ENCODE results near the gene CEP350. TPM values are rescaled to one million over a fixed set of nuclear protein-coding genes. Genes with fewer than 3 reads are reported as not detected.

Gene CEP350
- total RNA-seq, 2 donors from 2014 or later: 43.3 to 67.4 TPM

DNA sequence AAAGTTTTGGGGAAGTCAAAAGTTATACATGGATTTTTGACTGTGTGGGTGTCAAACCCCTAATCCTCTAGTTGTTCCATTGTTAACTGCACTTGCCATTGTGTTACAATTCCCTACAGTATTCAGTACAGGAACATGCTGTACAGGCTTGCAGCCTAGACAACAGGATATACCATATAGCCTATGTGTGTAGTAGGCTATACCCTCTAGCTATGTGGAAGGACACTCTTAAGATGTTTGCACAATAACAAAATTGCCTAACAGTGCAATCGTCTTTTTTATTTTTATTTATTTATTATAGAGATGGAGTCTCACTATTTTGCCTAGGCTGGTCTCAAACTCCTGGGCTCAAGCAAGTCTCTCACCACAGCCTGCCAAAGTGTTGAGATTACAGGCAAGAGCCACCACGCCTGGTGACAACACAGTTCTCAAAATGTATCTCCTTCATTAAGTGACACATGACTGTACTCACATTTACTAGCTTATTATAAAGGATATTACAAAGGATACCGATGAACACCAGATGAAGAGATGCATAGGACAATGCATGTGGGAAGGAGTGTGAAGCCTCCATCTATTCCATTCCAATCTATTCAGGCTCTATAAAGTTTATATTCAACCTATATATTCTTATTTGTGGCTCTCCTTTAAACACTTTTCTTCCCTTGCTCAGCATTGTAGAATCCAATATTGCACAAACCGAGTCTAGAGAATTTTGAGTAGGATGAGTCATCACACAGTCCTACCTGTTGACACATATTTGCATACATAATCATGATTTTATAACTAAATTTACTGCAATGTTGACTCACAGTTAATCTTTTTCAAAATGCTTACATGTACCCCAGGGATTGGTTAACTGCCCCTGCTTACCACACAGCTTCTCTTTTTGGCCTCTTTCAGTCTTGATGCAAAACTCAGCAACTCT is 28.4 kb upstream of the CEP350 start:
- 77% methylated on average over 4 of the region's 4 CpGs for WGBS
- no peak for DNase-seq (ENCODE audit: low spot score)
- H3K27me3 ChIP-seq (replicated peaks; ENCODE audit: insufficient read depth): no peaks in the 10 kb centered on the region
- no peaks in the 10 kb centered on the region for H3K36me3 ChIP-seq
- TF ChIP-seq POLR2A (IDR thresholded peaks at IDR 0.05) (no peak), POLR2AphosphoS5 (IDR thresholded peaks at IDR 0.05) (no peak)
- TF ChIP-seq, protein P1, sequence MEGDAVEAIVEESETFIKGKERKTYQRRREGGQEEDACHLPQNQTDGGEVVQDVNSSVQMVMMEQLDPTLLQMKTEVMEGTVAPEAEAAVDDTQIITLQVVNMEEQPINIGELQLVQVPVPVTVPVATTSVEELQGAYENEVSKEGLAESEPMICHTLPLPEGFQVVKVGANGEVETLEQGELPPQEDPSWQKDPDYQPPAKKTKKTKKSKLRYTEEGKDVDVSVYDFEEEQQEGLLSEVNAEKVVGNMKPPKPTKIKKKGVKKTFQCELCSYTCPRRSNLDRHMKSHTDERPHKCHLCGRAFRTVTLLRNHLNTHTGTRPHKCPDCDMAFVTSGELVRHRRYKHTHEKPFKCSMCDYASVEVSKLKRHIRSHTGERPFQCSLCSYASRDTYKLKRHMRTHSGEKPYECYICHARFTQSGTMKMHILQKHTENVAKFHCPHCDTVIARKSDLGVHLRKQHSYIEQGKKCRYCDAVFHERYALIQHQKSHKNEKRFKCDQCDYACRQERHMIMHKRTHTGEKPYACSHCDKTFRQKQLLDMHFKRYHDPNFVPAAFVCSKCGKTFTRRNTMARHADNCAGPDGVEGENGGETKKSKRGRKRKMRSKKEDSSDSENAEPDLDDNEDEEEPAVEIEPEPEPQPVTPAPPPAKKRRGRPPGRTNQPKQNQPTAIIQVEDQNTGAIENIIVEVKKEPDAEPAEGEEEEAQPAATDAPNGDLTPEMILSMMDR (IDR thresholded peaks at IDR 0.05): no peak
- H3K4me3 ChIP-seq: no peak overlapping the region
- no peaks in the 10 kb centered on the region for H3K4me1 ChIP-seq (replicated peaks)
- intact Hi-C loops (cut with DNase I): no loop called here
- H3K9me3 ChIP-seq: no peaks in the 10 kb centered on the region
- H3K27ac ChIP-seq: no peak overlapping the region

DNA sequence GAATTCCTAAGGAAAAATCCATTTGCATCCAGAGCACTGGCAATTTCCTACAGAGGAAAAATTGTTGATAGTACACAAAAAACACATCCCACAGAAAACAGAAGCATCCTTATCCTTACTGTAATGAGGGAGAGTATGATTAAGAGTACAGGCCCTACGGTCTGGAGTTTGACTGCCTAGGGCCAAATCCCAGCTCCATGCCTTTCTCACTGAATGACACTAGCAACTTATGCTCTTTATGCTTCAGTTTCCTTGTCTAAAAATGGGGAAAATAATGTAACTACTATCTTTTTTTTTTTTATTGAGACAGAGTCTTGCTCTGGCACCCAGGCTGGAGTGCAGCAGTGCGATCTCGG is 27.8 kb upstream of the CEP350 start:
- TF ChIP-seq POLR2AphosphoS5 (IDR thresholded peaks at IDR 0.05): no peak
- TF ChIP-seq, protein P1 (IDR thresholded peaks at IDR 0.05): no peak
- no peaks in the 10 kb centered on the region for H3K27me3 ChIP-seq (replicated peaks; ENCODE audit: insufficient read depth)
- H3K36me3 ChIP-seq: no peaks in the 10 kb centered on the region
- no peak overlapping the region for H3K4me3 ChIP-seq
- intact Hi-C loops (cut with DNase I): no loop called here
- no peaks in the 10 kb centered on the region for H3K4me1 ChIP-seq (replicated peaks)
- H3K9me3 ChIP-seq: no peaks in the 10 kb centered on the region
- H3K27ac ChIP-seq: no peak overlapping the region
- no peak for DNase-seq (ENCODE audit: low spot score)
- WGBS: 95% methylated on average over 3 of the region's 3 CpGs

DNA sequence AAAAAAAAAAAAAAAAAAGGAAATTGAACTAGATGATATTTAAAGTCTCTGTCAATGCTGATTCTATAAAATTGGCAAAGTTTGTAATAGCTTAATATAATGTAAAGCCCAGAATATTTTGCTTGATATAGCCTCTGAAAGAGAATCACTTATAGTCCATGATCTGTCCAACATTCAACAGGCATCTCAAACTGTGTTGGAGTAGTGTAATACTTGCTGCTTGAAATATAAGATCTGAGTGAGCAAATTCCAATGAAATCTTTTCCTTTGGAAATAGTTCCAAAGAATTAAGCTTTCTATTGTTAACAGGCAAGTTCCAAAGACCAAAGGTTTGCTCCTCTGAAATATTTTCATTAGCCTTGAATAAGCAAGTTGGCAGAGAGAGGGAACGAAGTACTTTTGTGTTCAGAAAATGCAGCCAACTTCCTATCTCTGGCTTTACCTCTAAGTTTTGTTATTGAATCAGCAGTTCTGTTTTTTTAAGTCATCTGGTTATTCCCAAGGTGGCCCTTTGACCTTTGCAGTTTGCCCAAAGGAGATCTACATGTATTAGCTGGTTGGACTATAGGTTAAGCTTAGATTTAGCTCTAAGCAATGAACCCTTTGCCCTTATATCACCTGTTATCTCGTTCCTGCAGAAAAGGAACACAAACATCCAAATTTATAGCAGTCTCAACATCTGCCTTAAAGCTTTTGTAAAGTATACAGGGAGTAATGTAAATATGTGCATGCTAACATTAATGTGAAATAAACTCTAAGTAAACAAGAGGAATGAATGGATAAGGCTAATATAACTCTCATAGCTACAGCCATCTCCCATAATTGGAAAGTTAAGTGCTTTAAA is 24.4 kb upstream of the CEP350 start:
- H3K4me3 ChIP-seq: no peak overlapping the region
- WGBS: 14% methylated on average over 2 of the region's 2 CpGs
- no peaks in the 10 kb centered on the region for H3K9me3 ChIP-seq
- no peak for DNase-seq (ENCODE audit: low spot score)
- H3K27ac ChIP-seq: no peak overlapping the region
- no peaks in the 10 kb centered on the region for H3K27me3 ChIP-seq (replicated peaks; ENCODE audit: insufficient read depth)
- TF ChIP-seq, protein P1 (IDR thresholded peaks at IDR 0.05): no peak
- TF ChIP-seq POLR2A (IDR thresholded peaks at IDR 0.05) (no peak), POLR2AphosphoS5 (IDR thresholded peaks at IDR 0.05) (no peak)
- intact Hi-C loops (cut with DNase I): no loop called here
- no peaks in the 10 kb centered on the region for H3K36me3 ChIP-seq
- H3K4me1 ChIP-seq (replicated peaks): no peaks in the 10 kb centered on the region

DNA sequence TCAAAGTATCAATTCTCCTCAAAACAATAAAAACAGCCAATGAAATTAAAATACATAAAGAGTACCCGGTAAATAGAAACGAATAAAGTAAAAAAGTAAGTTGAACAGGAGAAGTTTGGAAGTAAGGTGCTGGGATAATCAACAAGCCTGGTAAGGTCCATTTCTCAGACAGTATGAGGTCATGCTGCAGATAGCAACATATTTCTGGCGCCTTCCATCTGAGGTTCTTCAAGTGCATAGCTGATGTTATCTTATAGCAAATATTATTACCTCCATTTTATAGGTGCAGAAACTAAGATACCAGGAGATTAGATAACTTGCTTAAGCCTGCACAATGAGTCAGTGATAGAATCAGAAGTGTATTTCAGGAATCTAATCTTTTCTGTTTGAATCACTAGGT is 23.7 kb upstream of the CEP350 start:
- no peaks in the 10 kb centered on the region for H3K27me3 ChIP-seq (replicated peaks; ENCODE audit: insufficient read depth)
- 38% methylated on average over 3 of the region's 3 CpGs for WGBS
- intact Hi-C loops (cut with DNase I): no loop called here
- no peak overlapping the region for H3K4me3 ChIP-seq
- no peaks in the 10 kb centered on the region for H3K36me3 ChIP-seq
- no peaks in the 10 kb centered on the region for H3K4me1 ChIP-seq (replicated peaks)
- H3K27ac ChIP-seq: no peak overlapping the region
- peak; percentile 22 for DNase-seq (ENCODE audit: low spot score)
- TF ChIP-seq, protein P1 (IDR thresholded peaks at IDR 0.05): no peak
- TF ChIP-seq POLR2AphosphoS5 (IDR thresholded peaks at IDR 0.05): peak; percentile 81
- no peaks in the 10 kb centered on the region for H3K9me3 ChIP-seq
